GM12891 (cell line): ENCODE results near the gene HCAR2.

Experiments used
- POLR2AphosphoS5 ChIP-seq: IDR thresholded peaks from 2 replicates; pipeline ENCODE4 v1.6.1; 2011; ENCODE audit warnings: low read depth, low read length, control low read depth
- TAF1 ChIP-seq: IDR thresholded peaks from 2 replicates; pipeline ENCODE4 v1.6.1; 2011; ENCODE audit warnings: low read depth, low read length, control low read depth

DNA sequence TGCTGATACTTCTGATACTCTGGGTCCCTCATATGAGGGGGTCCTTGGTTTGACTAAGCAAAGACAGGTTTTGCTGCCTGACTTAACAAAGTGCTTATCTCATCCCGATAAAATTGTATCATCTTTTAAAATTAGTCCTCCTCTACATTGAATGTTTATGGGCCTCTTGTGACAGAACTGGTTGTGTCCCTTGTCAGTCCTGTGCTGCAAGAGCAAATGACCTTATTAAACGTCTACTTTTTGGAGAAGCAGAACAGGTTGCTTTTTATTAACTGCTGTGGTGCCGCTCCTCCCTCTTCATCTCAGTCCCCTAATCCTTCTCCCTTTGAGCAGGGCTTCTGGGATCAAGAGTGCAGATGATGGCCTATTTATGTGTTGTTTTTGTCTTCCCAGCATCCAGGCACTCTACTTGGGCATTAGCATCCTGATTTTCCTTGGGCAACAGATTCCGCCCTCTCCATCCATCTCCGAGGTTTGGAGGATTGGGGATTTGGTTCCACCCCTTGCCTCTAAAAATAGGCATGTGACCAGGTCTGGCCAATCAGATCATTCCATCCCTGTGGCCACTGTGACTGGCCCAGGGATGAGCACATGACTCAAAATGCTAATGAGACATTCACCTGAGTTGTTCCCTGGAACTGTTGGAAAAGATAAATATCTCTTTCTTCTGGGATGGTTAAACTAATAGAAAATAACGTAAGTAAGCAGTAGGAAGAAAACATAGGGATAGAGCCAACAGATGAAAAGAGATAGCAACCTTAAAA is 46.6 kb upstream of the HCAR2 start:
- TF ChIP-seq POLR2AphosphoS5 (no peak), TAF1 (no peak)
